ENCODE results near the gene DBF4.
"Not testable (repeated sequence)": the region's sequence is repeated elsewhere in the genome, so short reads cannot be mapped to it uniquely, and the experiment has no call there.

The DBF4 gene

DNA sequence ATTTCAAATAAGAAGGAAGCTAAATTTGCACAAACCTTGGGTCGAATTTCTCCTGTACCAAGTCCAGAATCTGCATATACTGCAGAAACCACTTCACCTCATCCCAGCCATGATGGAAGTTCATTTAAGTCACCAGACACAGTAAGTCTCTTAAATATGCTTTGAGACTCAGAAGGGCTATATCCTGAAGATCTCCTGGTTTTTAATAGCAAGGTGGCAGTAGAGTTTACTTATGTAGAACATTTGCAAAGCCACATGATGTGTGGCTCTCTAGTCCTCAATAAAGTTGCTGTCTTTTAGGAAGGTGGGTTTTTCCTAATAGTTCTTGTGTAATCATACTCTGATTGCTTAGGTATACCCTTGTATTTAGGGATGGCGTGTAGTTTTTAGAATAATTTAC, 8.7 kb downstream of the DBF4 start:
- FAIRE-seq, result no peak

DNA sequence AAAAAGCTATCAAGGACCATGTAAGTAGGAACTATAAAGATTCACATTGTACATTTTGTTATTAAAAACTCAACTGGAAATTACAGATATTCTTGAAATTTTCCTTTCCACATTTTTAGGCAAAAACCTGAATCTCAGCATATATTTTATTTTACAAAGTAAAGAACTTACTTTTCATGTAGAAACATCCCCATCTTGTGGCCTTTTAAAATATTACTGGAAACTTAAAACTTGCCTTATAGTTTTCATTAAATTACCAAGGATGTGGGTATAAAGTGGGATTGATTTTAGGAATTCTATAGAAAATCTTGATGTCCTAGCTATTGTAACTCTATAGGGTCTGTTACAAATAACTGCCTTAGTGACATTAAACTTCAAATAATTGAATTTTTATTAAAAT, 10.6 kb downstream of the DBF4 start:
- peak; percentile 85 for FAIRE-seq

DNA sequence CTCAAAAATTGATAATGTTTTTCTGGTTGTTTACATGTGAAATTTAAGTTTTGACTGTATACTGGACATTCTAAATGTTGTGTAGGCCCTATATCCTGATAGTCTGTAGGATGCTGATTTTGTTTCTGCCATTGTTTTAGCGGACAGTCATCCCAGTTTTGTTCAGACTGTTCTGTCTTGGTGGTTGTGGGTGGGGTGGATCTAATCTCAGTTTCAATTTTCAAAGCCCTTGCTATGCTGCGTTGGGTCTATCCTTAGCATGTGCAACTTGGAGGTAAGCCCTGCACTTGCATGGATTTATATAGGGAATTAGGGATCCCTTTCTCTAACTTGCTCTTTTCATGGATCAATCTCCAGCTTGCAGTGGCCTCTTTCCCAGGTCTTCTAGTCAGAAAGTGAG, 19.1 kb downstream of the DBF4 start:
- FAIRE-seq, result no peak

DNA sequence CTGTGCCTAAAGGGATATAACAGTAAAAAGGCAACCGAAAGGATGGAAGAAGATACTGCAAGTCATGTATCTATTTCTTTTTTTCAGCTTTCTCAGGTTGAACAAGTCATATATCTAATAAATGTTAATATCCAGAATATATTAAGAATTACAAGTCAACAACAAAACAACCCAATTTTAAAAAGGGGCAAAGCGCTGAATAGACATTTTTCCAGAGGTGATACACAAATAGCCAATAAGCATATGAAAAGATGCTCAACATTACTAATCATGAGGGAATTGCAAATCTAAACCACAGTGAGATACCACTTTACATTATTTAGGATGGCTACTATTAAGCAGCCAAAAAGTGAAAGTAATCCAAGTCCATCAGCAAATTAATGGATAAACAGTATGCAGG, 23.0 kb downstream of the DBF4 start:
- FAIRE-seq, result no peak

DNA sequence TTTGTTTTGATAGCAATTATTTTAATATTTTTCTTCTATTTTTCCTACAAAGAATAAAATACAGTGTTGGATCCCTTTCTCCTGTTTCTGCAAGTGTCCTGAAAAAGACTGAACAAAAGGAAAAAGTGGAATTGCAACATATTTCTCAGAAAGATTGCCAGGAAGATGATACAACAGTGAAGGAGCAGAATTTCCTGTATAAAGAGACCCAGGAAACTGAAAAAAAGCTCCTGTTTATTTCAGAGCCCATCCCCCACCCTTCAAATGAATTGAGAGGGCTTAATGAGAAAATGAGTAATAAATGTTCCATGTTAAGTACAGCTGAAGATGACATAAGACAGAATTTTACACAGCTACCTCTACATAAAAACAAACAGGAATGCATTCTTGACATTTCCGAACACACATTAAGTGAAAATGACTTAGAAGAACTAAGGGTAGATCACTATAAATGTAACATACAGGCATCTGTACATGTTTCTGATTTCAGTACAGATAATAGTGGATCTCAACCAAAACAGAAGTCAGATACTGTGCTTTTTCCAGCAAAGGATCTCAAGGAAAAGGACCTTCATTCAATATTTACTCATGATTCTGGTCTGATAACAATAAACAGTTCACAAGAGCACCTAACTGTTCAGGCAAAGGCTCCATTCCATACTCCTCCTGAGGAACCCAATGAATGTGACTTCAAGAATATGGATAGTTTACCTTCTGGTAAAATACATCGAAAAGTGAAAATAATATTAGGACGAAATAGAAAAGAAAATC, 31.0 kb downstream of the DBF4 start:
- FAIRE-seq, result not testable (repeated sequence)

DNA sequence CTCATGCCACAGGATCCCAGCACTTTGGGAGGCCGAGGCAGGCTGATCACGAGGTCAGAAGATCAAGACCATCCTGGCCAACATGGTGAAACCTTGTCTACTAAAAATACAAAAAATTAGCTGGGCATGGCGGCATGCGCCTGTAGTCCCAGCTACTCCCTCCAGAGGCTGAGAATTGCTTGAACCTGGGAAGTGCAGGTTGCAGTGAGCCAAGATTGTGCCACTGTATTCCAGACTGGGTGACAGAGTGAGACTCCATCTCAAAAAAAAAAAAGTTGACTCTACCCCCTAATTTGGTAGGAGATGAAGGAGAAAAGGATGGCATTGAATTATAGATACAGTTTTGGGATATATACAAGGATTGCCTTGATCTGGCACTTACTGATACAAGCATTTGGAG, 32.5 kb downstream of the DBF4 start:
- not testable (repeated sequence) for FAIRE-seq

DNA sequence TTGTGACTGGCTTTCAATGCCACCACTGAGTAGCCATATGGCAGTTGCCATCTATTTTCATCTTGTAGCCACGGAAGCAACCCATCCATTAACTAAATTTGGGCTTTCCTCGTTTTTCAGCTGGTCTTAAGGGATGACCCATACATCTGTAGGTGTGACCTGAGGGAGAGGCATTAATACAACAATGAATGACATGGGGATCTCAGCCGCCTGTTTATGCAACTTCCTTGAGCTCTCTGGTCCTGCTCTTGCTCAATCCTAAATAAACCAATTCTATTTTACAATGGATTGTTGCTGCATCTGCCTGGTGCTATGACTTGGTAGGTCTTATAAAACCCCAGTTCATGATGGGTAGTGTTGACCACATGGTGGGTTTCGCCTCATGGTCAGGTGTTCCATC, 35.8 kb downstream of the DBF4 start:
- no peak for FAIRE-seq

DNA sequence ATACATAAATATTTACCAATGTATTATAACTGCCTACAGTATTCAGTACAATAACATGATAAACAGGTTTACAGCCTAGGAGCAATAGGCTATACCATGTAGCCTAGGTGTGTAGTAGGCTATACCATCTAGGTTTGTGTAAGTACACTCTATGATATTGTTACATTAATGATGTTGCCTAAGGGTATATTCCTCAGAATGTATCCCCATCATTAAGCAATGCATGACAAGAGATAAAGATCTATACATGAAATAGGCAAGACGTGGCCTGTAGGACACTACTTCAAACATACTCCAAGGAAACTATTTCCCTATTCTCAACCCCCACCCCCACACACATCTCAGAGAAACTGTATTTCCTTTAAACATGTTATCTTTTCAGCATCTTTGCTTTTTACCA, 42.4 kb downstream of the DBF4 start:
- no peak for FAIRE-seq

DNA sequence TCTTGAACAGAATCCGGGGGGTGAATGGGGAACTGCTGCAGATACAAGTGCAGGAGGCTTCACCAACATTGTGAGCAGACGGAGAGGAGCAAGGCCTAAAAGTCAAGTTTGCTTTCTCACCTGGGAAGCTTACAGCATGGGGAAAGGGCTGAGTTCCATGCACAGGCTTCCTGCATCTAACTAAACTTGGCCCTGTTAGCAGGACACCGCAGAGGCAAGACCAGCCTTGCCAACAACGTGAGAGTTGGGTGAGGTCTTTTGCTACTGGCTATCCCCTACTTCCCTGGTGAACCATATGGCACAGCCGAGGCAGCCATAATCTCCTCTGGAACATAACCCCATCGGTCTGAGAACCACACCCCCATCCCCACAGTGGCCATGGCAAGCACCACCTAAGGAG, 43.6 kb downstream of the DBF4 start:
- FAIRE-seq, result no peak

DNA sequence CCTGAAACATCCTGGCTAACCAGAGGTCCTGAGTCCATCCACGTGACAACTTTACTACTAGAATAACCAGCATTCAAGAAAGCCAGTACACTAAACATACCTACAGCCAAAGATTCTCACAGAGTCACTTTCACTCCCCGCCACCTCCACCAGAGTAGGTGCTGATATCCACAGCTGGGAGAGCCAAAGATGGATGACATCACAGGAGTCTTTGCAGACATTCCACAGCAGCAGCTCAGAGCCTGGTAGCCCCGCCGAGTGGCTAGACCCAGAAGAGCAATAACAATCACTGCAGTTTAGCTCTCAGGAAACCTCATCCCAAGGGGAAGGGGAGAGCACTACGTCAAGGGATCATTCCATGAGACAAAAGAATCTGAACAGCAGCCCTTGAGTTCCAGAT, 44.3 kb downstream of the DBF4 start:
- FAIRE-seq, result no peak

DNA sequence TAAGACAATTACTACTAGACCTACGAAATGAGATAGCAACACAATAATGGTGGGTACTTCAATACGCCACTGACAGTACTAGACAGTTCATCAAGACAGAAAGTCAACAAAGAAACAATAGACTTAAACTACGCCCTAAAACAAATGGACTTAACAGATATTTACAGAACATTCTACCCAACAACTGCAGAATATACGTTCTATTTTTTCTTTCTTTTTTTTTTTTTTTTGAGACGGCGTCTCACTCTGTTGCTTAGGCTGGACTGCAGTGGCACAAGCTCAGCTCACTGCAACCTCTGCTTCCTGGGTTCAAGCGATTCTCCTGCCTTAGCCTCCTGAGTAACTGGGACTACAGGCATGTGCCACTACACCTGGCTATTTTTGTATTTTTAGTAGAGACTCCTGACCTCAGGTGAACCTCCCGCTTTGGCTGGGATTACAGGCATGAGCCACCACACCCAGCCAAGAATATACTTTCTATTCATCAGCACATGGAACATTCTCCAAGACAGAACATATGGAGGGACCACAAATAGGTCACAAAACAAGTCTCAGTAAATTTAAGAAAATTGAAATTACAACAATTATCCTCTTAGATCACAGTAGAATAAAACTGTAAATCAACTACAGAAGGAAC, 46.6 kb downstream of the DBF4 start:
- FAIRE-seq, result not testable (repeated sequence)

DNA sequence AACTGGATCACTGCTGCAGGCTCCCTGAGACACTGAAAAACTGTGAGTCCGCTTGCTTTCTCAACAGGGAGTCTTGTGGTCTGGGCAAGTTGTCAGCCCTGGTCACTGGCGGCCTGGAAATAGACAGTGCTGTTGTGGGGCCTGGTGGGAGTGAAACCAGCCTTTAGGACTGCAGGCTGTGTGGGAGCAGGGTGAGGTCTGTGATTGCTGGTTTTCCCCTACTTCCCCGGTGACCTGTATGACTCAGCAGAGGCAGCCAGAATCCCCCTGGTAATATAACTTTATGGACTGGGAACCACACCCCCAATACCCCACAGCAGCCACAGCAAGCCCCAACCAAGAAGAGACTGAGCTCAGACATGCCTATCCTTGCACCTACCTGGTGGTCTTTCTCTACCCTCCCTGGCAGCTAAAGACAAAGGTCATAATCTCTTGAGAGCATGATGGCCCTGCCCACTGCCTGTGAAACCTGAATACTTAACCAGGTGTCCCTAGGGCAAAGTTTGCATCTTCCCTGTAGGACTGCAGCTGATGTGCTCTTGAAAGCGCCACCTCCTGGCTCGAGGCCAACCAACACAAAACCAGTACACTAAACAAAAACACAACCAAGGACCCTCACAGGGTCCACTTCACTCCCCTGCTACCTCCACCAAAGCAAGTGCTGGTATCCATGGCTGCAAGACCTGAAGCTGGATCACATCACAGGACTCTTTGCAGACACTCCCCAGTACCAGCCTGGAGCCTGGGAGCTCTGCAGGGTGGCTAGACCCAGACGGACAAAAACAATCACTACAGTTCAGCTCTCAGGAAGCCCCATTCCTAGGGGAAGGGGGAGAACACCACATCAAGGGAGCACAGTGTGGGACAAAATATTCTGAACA, 50.5 kb downstream of the DBF4 start:
- no peak for FAIRE-seq

DNA sequence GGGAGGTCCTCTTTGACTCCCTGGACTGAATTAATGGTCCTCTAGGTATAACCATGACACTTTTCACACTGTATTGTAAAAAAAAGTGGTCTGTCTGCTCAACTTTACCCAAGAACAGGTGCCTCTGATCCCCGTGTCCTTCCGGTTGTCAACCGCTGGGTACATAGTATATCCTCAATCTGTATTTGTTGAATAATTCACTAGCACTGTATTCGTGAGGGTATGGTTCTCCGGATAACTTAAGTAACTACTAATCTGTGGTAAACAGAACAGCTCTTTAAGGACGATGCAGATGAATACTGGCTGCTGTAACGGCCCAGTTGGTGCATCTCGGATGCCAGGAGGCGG, 57.3 kb downstream of the DBF4 start:
- FAIRE-seq, result no peak

DNA sequence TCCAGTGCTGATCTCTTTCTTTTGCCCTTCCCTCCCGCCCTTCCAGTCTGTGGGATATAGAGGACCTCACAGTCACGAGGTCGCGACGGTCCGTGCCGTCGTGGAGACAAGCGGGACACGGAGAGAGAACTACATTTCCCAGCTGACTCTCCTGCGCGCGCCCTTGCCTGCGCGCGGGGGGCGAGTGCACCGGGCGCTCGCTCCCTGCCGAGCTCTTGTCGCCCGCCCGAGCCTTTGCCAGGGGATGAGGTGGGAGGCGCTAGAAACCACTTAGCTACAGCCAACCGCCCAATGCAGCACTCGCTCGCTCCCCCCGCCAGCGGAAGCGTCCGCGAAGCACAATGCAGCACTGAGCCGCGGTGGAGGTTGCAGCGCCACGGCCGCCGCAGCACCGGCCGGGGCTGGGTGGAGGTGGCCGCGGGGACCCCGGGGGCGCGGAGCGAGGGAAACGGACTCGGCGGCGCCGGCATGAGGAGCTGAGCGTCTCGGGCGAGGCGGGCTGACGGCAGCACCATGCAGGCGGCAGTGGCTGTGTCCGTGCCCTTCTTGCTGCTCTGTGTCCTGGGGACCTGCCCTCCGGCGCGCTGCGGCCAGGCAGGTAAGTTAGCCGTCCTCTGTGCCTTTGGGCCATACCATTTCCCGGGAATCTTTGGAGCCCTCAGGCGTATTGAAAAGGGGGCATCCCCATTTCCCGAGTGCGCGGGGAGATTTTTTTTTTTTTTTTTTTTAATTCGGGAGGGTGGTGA, 57.8 kb downstream of the DBF4 start, which contains the start of gene ADAM22:
Gene ADAM22, plus strand, starts transcription at position 299 of the 746 bp plus-strand sequence. Its CDS starts 215 bp downstream, at position 514.
- FAIRE-seq, result no peak

DNA sequence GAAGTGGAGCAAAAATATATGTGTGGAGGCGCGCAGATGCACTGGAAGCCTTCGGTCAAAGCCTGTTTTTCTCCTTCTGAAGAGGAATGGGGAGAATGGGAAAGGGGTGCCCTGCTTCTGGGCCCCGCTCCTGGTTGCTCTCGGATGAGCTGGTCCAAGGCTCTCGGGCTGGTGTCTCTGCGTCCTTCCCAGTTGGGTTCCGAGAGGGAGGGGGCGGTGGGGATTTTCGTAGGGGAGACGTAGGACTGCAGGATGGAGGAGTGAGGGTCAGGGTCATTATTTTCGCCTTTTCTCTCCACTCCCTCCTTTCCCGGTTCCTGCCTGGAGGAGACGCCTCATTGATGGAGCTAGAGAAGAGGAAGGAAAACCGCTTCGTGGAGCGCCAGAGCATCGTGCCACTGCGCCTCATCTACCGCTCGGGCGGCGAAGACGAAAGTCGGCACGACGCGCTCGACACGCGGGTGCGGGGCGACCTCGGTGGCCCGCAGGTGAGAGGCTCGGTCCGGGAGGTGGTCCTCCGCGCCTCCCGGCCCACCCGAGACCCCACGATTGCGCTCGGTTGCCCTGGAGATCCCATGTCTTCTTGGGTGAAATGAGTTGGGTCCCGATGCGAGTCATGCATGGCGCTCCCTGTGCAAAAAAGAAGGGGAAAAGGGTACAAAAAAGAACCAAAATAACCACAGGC, 58.5 kb downstream of the DBF4 start:
- no peak for FAIRE-seq

DNA sequence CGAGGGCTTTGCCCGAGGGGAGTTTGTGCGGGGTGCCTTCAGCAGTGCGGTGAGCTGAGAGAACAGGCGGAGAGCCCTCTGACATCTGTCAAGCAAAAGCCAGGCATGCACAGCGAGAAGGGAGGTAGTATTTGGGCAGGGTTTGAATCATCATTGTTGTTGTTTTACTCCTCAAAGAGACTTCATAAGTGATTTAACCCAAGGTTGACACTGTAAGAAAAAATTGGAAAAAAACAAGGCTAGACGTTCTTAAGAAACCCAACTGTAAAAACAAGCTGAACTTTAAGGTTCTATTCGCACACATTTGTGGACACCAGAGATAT, 59.1 kb downstream of the DBF4 start:
- FAIRE-seq, result no peak

DNA sequence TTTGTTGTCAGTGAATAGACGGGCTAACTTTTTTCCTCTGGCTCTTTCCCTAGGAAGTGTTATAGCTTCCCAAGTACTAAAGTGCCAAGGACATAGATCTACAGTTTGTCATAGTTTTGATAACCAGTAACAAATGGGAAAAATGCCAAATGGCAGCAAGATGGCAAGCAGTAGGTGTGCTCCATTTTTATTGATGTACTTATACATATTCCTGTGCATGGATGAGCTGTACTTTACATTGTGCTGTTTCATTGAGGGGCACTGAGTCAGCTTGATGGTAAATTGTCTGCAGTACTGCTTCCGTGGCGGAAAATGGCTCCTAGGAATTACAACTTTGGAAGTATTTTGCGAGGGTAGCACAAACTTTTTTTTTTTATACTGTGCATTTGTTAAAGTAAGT, 64.8 kb downstream of the DBF4 start:
- FAIRE-seq, result no peak

DNA sequence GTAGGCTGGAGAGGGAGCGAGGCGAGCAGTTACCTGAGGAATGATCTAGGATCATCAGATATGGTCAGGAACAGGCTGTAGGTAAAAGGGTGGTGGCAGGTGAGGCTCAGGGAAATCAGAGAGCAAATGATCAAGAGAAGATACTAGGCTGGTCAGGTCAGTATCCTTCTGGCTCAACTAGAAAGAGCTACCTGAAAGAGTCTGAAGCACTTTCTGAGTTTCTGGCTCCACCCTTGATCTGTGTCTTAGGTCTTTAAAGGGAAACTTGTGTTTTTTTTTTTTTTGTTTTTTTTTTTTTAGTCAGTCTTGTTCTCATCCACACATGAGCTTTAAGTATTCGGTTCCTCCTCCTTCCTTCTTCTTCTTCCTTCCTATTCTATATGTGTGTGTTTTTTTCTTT, 68.3 kb downstream of the DBF4 start:
- FAIRE-seq, result no peak

DNA sequence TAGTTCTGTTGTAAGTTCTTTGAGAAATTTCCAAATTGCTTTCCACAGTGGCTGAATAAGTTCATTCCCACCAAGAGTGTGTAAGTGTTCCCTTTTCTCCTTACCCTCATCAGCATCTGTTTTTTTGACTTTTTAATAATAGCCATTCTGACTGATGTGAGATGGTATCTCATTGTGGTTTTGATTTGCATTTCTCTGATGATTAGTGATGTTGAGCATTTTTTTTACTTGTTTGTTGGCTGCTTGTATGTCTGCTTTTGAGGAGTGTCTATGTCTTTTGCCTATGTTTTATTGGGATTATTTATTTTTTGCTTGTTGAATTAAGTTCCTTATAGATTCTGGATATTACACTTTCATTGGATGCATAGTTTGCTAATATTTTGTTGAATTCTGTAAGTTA, 69.6 kb downstream of the DBF4 start:
- FAIRE-seq, result not testable (repeated sequence)

DNA sequence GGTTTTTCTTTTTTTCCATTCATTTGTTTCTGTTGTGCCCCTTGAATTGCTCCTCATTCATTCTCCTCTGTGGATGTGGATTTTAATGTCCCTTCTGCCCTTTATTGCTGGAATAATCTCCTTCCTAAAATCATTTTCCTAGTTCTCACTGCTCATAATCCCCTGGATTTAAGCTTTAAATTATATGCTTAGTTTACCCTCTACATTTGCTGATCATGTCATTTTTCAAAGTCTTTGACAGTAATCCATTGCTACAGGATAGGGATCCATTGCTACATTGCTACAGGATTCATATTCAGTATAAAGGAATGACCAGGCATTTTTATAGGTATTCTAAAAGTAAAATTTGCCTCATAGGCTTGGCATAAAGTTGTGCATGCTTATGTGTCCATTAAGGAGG, 72.1 kb downstream of the DBF4 start:
- no peak for FAIRE-seq
